ENCODE results near the gene TPM2. TPM values are rescaled to one million over a fixed set of nuclear protein-coding genes. Genes with fewer than 3 reads are reported as not detected.

The TPM2 gene
- total RNA-seq, 1 donor = 911 TPM

GRCh38 chr9:35700031-35700430 is 10.3 kb upstream of the TPM2 start:
- Histone ChIP-seq H4K20me1 (ENCODE audit: insufficient read depth, low read length) (peaks cover 52% of the 10 kb centered on the region), H2AFZ (ENCODE audit: low read length) (no peak overlapping the region), H3K27me3 (ENCODE audit: insufficient read depth, low read length) (no peaks in the 10 kb centered on the region), H3K27ac (ENCODE audit: low read depth, low read length) (peak overlapping the region; percentile 5), H3K9me3 (ENCODE audit: low read depth, low read length) (no peaks in the 10 kb centered on the region), H3K4me2 (ENCODE audit: insufficient read depth, low read length) (no peak overlapping the region), H3K79me2 (ENCODE audit: insufficient read depth, low read length) (peaks cover 18% of the 10 kb centered on the region), H3K4me1 (ENCODE audit: insufficient read depth, low read length) (peaks cover 9% of the 10 kb centered on the region), H3K36me3 (ENCODE audit: insufficient read depth, low read length) (peaks cover 95% of the 10 kb centered on the region), H3K4me3 (ENCODE audit: insufficient read depth, low read length) (no peak overlapping the region)
- DNase-seq (ENCODE audit: insufficient read length, low spot score, missing footprints) = peak; percentile 43
- TF ChIP-seq, protein P1, sequence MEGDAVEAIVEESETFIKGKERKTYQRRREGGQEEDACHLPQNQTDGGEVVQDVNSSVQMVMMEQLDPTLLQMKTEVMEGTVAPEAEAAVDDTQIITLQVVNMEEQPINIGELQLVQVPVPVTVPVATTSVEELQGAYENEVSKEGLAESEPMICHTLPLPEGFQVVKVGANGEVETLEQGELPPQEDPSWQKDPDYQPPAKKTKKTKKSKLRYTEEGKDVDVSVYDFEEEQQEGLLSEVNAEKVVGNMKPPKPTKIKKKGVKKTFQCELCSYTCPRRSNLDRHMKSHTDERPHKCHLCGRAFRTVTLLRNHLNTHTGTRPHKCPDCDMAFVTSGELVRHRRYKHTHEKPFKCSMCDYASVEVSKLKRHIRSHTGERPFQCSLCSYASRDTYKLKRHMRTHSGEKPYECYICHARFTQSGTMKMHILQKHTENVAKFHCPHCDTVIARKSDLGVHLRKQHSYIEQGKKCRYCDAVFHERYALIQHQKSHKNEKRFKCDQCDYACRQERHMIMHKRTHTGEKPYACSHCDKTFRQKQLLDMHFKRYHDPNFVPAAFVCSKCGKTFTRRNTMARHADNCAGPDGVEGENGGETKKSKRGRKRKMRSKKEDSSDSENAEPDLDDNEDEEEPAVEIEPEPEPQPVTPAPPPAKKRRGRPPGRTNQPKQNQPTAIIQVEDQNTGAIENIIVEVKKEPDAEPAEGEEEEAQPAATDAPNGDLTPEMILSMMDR (IDR thresholded peaks at IDR 0.05; ENCODE audit: extremely low read depth, low read depth, low read length) = no peak

GRCh38 chr9:35698231-35698630 is 8.5 kb upstream of the TPM2 start:
- Histone ChIP-seq H3K4me2 (ENCODE audit: insufficient read depth, low read length) (no peak overlapping the region), H3K27me3 (ENCODE audit: insufficient read depth, low read length) (no peaks in the 10 kb centered on the region), H3K79me2 (ENCODE audit: insufficient read depth, low read length) (peaks cover 16% of the 10 kb centered on the region), H3K9me3 (ENCODE audit: low read depth, low read length) (no peaks in the 10 kb centered on the region), H3K36me3 (ENCODE audit: insufficient read depth, low read length) (peaks cover 77% of the 10 kb centered on the region), H2AFZ (ENCODE audit: low read length) (no peak overlapping the region), H3K4me3 (ENCODE audit: insufficient read depth, low read length) (no peak overlapping the region), H3K4me1 (ENCODE audit: insufficient read depth, low read length) (peaks cover 9% of the 10 kb centered on the region), H4K20me1 (ENCODE audit: insufficient read depth, low read length) (peaks cover 37% of the 10 kb centered on the region), H3K27ac (ENCODE audit: low read depth, low read length) (no peak overlapping the region)
- DNase-seq (ENCODE audit: insufficient read length, low spot score, missing footprints) = peak; percentile 29
- TF ChIP-seq, protein P1 (IDR thresholded peaks at IDR 0.05; ENCODE audit: extremely low read depth, low read depth, low read length) = no peak

- H3K79me2 ChIP-seq (ENCODE audit: insufficient read depth, low read length) = peaks cover 16% of the 10 kb centered on the region
- H3K4me2 ChIP-seq (ENCODE audit: insufficient read depth, low read length) = no peak overlapping the region
- H3K36me3 ChIP-seq (ENCODE audit: insufficient read depth, low read length) = peaks cover 69% of the 10 kb centered on the region
- no peak overlapping the region for H2AFZ ChIP-seq (ENCODE audit: low read length)
- H3K27ac ChIP-seq (ENCODE audit: low read depth, low read length) = no peak overlapping the region
- peak; percentile 27 for DNase-seq (ENCODE audit: insufficient read length, low spot score, missing footprints)
- no peaks in the 10 kb centered on the region for H3K9me3 ChIP-seq (ENCODE audit: low read depth, low read length)
- peaks cover 37% of the 10 kb centered on the region for H4K20me1 ChIP-seq (ENCODE audit: insufficient read depth, low read length)
- H3K4me1 ChIP-seq (ENCODE audit: insufficient read depth, low read length) = peaks cover 9% of the 10 kb centered on the region
- H3K4me3 ChIP-seq (ENCODE audit: insufficient read depth, low read length) = no peak overlapping the region
- no peaks in the 10 kb centered on the region for H3K27me3 ChIP-seq (ENCODE audit: insufficient read depth, low read length)
- TF ChIP-seq, protein P1 (IDR thresholded peaks at IDR 0.05; ENCODE audit: extremely low read depth, low read depth, low read length) = no peak
Observed at GRCh38 chr9:35697486-35697885, 7.8 kb upstream of the TPM2 start.

GRCh38 chr9:35696520-35697215 is 6.9 kb upstream of the TPM2 start:
- Histone ChIP-seq H4K20me1 (ENCODE audit: insufficient read depth, low read length) (peaks cover 33% of the 10 kb centered on the region), H3K4me1 (ENCODE audit: insufficient read depth, low read length) (peaks cover 13% of the 10 kb centered on the region)

More at GRCh38 chr9:35696520-35697215, 6.9 kb upstream of the TPM2 start:
- peaks cover 62% of the 10 kb centered on the region for H3K36me3 ChIP-seq (ENCODE audit: insufficient read depth, low read length)
- peaks cover 13% of the 10 kb centered on the region for H3K79me2 ChIP-seq (ENCODE audit: insufficient read depth, low read length)
- H3K9me3 ChIP-seq (ENCODE audit: low read depth, low read length) = no peaks in the 10 kb centered on the region
- H3K27ac ChIP-seq (ENCODE audit: low read depth, low read length) = peak overlapping the region; percentile 80
- H3K27me3 ChIP-seq (ENCODE audit: insufficient read depth, low read length) = no peaks in the 10 kb centered on the region
- DNase-seq (ENCODE audit: insufficient read length, low spot score, missing footprints) = peak; percentile 81
- H3K4me3 ChIP-seq (ENCODE audit: insufficient read depth, low read length) = no peak overlapping the region
- TF ChIP-seq, protein P1 (IDR thresholded peaks at IDR 0.05; ENCODE audit: extremely low read depth, low read depth, low read length) = peak; percentile 92
- no peak overlapping the region for H2AFZ ChIP-seq (ENCODE audit: low read length)
- H3K4me2 ChIP-seq (ENCODE audit: insufficient read depth, low read length) = no peak overlapping the region
